Sigmoid colon (tissue), 4 donors: ENCODE data around the gene TUBAL3.

Experiments
- CTCF ChIP-seq, 4 experiments: fragments of 450-650 bp in 3 of 4; fragments of 200-600 bp in 1 of 4; IDR thresholded peaks; one replicate each; pipeline ENCODE4 v1.5.1; 2016 to 2019; ENCODE audit warnings: antibody characterized with exemption in 4 of 4, mild to moderate bottlenecking in 3 of 4, moderate library complexity in 2 of 4
- POLR2A ChIP-seq, 2 donors: fragments of 450-650 bp; IDR thresholded peaks; one replicate each; pipeline ENCODE4 v1.6.1; 2016; ENCODE audit warnings: antibody characterized with exemption in 2 of 2, mild to moderate bottlenecking in 2 of 2, moderate library complexity in 2 of 2
- POLR2AphosphoS5 ChIP-seq, 4 donors: sonication (generic); formaldehyde crosslinking; IDR thresholded peaks; one replicate each; pipeline ENCODE4 v1.6.1; 2017; ENCODE audit warnings: antibody characterized with exemption in 4 of 4

DNA sequence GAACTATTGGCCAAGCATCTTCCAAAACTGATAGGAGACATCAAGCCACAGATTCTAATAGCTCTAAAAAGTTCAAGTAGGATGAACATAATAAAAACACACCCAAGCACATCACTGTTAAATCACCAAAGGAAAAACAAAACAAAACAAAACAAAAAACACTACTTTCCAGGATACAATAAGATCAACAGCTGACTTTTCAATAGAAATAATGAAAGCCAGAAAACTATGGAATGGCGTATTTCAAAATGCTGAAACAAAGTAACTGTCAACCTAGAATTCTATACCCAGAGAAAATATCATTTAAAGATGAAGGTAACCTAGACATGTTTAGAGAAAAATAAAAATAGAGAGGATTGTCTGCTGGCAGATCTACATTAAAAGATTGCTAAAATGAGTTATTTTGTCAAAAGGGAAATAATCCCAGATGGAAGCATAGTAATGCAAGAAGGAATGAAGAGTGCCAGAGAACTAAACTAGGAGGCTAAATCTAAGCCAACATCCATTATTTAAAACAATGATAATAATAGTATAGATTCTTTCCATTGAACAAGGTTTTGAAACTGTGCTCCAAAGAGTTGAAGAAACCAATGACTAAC lies 13.9 kb downstream of the TUBAL3 start:
- TF ChIP-seq CTCF (IDR thresholded peaks at IDR 0.05) (no peak), POLR2A (IDR thresholded peaks at IDR 0.05) (no peak), POLR2AphosphoS5 (IDR thresholded peaks at IDR 0.05) (no peak)
